Activated CD4-positive, alpha-beta T cell treated with anti-CD3 and anti-CD28 coated beads for 24 hours (primary cell): ENCODE data around the gene MYO1E.
"Not testable (repeated sequence)": the region's sequence is repeated elsewhere in the genome, so short reads cannot be mapped to it uniquely, and the experiment has no call there.

Experiments
- DNase-seq, 2 donors: peaks; one replicate each; pipeline ENCODE4 v3.0.0-alpha.2; 2020; ENCODE audit warnings: low read depth in 2 of 2

The MYO1E gene

DNA sequence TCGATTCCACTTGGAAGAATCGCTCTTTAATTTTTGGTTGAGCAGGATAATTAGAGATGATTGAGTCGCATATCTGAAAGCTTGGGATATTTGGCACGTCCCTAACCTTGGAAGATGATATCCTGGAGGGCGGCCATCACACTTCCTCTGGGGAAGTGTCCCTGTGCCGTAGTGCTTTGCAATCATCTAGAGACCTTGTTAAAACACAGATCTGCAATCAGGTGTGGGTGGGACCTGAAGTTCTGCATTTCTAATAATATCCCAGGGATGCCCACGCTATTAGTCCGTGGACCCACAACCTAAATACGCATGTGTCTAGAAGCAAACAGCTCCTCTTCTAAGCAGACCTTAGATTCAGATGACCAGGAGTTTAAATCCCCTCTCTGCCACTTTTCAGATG is 20.5 kb downstream of the MYO1E start:
- no peak for DNase-seq

DNA sequence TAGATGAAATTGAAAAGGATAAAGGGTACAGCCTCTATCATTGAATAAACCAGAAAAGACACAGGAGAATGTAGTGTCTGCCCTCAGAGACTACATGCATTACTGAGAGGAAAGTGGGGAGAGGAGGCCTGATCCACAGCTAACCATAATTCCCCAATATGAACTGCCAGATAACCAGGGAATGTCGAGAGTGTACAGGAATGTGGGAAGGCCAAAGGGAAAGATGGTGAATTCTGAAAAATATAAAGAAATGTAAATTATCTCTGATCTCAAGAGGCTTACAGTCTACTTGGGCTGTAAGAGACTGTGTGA is 22.3 kb downstream of the MYO1E start:
- DNase-seq, result no peak

GRCh38 chr15:59349680-59350420 is 22.8 kb downstream of the MYO1E start:
- DNase-seq, result no peak

DNA sequence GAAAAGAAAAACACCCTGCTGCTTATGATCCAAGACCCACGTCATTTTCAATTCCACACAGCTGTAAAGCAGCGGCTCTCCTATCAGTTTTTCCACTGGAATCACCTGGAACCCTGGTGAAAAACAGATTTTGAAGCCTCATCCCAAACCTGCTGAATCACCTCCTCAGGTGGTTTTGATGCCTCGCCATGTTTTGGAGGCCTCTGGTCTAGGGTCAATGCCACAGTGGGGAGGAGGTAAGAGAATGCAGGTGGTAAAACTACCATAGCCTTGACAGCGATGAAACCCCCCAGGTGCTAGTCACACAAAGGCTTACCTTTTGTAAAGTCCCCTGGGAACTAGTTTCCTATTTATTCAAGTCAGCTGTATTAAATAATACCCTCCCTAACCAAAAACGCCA is 24.8 kb downstream of the MYO1E start:
- DNase-seq, result no peak

- no peak for DNase-seq
Observed at GRCh38 chr15:59346951-59347350, 25.7 kb downstream of the MYO1E start.

DNA sequence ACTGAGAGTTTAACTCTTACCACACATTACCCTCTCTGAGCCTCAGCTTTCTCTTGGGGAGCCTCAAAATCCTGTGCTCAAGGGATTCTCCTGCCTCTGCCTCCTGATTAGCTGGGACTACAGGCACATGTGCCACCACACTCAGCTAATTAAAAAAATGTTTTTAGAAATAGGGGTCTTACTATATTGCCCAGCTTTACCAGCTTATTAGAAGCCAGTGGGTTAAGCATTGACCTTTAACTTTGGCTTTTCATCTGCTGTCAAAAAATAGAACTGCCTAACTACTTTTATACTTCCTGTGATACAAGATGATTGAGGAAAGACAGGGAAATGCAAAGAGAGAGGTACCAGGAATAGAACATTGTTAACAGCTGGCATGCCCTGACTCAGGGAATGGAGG is 27.3 kb downstream of the MYO1E start:
- no peak for DNase-seq

- DNase-seq, result no peak
Observed at GRCh38 chr15:59344311-59344710, 28.4 kb downstream of the MYO1E start.

- DNase-seq, result no peak
Observed at GRCh38 chr15:59340325-59340724, 32.3 kb downstream of the MYO1E start.

GRCh38 chr15:59339252-59339672 is 33.4 kb downstream of the MYO1E start:
- no peak for DNase-seq

- no peak for DNase-seq
Observed at GRCh38 chr15:59338414-59338813, 34.3 kb downstream of the MYO1E start.

GRCh38 chr15:59336725-59337124 is 35.9 kb downstream of the MYO1E start:
- DNase-seq, result not testable (repeated sequence)

DNA sequence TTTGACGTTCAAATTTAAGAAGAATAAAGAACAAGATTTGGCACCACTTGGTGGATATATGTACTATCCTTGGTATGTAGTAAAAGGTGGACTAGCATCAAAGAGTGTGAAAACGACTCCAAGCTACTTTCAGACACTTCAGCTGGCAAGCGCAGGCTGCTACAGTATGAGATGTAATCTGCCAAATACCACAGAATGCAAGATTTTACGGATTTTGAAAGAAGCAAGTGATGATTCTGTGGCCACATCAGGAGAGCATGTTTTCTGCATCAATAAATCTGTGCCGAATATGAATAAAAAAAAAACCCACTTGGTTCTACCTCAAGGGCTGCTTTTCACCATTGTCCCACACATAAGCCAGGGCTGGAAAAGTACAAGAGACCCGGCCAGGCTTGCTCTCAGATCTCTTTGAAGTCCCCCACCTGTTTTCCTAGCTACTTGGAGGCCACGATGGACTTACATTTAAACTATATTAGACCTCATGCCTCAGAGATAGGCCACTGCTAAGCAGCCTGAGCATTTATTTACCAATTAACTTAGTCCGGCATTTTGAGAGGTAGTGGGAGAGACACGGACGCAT is 37.4 kb downstream of the MYO1E start:
- DNase-seq, result no peak

GRCh38 chr15:59334076-59334415 is 38.6 kb downstream of the MYO1E start:
- DNase-seq, result no peak

DNA sequence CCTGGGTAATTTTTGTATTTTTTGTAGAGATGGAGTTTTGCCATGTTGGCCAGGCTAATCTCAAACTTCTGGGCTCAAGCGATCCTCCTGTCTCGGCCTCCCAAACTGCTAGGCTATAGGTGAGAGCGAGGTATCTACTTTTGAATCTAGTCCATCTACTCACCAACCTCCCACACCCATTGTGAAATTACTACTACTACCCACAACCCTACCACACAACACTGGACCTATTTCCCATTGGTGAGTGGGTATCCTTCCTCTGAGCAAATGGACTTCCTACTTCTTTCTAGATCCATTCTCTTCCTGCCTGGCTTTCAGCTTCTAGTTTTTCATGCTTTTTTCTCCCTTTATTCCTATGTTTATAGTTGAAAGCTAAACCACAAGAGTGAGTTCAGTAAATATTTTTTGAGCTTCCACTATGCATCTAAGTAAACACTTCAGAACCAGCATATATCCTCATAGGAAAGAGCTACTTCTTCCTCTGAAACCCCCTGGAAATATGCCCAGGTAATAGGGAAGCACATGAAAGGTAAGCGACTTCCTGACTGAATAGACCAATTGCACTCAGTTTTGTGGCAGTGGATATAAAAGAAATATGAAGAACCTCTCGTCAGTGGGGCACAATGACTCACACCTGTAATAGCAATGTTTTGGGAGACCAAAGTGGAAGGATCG is 39.1 kb downstream of the MYO1E start:
- no peak for DNase-seq

DNA sequence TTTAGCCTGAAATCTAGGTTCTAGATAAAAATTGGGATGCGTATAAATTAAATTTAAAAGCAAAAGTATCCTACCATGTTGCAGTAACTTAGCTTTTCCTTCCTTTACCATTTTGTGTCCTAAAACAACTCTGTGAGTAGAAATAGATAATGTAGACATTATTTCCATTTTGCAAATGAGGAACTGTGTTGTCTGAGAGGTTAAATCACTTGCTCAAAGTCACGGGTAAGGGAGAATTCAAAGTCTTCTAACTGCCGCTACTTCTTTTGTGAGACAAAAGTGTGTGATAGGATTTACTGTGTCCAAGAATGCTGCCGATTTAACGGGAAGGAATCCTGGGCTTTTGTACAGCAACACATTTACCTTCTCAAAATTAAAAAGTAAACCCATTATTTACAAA is 40.7 kb downstream of the MYO1E start:
- no peak for DNase-seq

- DNase-seq, result no peak
Observed at GRCh38 chr15:59330649-59331048, 42.0 kb downstream of the MYO1E start.

- DNase-seq, result no peak
Observed at GRCh38 chr15:59329570-59330350, 42.9 kb downstream of the MYO1E start.

DNA sequence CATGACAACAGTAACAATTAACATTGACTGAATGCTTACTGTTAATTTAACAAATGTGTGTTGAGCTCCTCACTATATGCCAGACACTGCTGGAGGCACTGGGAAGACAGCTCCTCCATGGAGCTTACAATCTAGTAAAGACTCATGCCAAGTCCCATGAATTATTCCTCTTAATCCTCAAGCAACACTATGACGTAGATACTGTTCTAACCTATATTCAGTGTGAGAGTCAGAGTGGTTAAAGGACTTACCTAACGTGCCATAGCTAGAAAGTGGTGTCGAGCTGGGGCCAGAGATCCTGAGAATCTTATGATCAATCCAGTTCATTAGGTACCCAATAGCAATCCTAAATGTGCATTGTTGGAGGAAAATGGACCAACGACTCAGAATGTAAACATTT is 43.6 kb downstream of the MYO1E start:
- no peak for DNase-seq

DNA sequence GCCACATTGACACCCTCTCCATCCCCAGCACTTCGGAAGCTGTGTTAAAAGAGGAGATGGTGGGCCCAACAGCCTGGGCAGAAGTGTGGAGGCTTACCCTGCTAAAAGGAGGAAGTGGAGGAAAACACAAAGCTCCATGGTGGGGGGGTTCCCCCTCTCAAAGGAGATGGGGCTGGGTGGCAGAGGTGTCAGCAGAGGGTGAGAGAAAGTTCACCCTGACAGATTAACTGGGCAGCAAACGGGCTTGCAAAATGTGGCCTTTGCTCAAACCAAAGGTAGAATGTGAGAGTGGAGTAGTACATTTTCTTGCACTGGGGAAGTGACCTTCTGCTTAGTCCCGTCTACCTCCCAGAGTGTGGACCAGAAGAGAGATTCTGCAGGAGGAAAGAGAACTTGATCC is 44.7 kb downstream of the MYO1E start:
- DNase-seq, result no peak

DNA sequence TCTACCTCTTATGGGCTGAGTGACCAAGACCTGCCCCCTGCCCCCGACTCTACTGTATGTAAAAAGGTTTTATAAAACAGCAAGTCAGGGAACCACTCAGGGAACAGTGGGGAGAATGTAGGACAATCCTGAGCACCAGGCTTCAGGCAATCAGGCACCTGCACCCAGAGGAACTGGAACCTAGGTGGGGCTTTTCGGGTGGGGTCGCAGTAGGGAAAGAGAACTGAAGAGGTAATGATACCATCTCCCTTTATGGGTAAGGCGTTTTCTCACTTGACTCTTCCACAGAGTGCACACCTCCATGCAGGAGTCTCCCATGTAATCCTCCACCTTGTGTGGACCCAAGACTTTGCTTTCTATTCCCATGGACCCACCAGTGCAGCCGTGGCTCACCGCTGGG is 45.8 kb downstream of the MYO1E start:
- no peak for DNase-seq

GRCh38 chr15:59322056-59322759 is 50.5 kb downstream of the MYO1E start:
- DNase-seq, result no peak
